ENCODE measurements around the gene NEUROG1.

Gene NEUROG1

GRCh38 chr5:135566422-135567400 is 30.9 kb upstream of the NEUROG1 start:
- Histone ChIP-seq H2AFZ (ENCODE audit: low read depth) (peak overlapping the region; percentile 82), H3K9ac (no peak overlapping the region), H4K20me1 (ENCODE audit: insufficient read depth) (no peaks in the 10 kb centered on the region), H3K4me2 (no peak overlapping the region; the same call in 1 of the 2 replicates), H3K79me2 (ENCODE audit: insufficient read depth, low read depth) (no peaks in the 10 kb centered on the region), H3K27ac (no peak overlapping the region), H3K27me3 (ENCODE audit: insufficient read depth, low read depth) (no peaks in the 10 kb centered on the region), H3K36me3 (ENCODE audit: insufficient read depth) (no peaks in the 10 kb centered on the region), H3K4me1 (ENCODE audit: low read depth, poor library complexity, severe bottlenecking) (peaks cover 3% of the 10 kb centered on the region), H3K4me3 (IDR thresholded peaks at IDR 0.05; ENCODE audit: insufficient read depth, low read depth, low read length) (no peak overlapping the region)
- peak; percentile 10; the same call in 1 of the 2 replicates for TF ChIP-seq CTCF (conservative IDR thresholded peaks at IDR 0.05; ENCODE audit: low read depth, low read length)

- peak overlapping the region; percentile 82 for H2AFZ ChIP-seq (ENCODE audit: low read depth)
- H3K4me2 ChIP-seq: no peak overlapping the region; the same call in 1 of the 2 replicates
- no peaks in the 10 kb centered on the region for H4K20me1 ChIP-seq (ENCODE audit: insufficient read depth)
- no peak overlapping the region for H3K9ac ChIP-seq
- no peak overlapping the region for H3K27ac ChIP-seq
- H3K4me3 ChIP-seq (IDR thresholded peaks at IDR 0.05; ENCODE audit: insufficient read depth, low read depth, low read length): no peak overlapping the region
- H3K27me3 ChIP-seq (ENCODE audit: insufficient read depth, low read depth): no peaks in the 10 kb centered on the region
- H3K36me3 ChIP-seq (ENCODE audit: insufficient read depth): no peaks in the 10 kb centered on the region
- H3K4me1 ChIP-seq (ENCODE audit: low read depth, poor library complexity, severe bottlenecking): peaks cover 6% of the 10 kb centered on the region
- H3K79me2 ChIP-seq (ENCODE audit: insufficient read depth, low read depth): no peaks in the 10 kb centered on the region
- TF ChIP-seq CTCF (conservative IDR thresholded peaks at IDR 0.05; ENCODE audit: low read depth, low read length): peak; percentile 91
These were observed 30.1 kb upstream of the NEUROG1 start for GRCh38 chr5:135565725-135566421.

GRCh38 chr5:135565266-135565665 is 29.5 kb upstream of the NEUROG1 start:
- no peak overlapping the region for H3K4me3 ChIP-seq (IDR thresholded peaks at IDR 0.05; ENCODE audit: insufficient read depth, low read depth, low read length)
- no peaks in the 10 kb centered on the region for H3K79me2 ChIP-seq (ENCODE audit: insufficient read depth, low read depth)
- H3K27ac ChIP-seq: no peak overlapping the region
- H3K27me3 ChIP-seq (ENCODE audit: insufficient read depth, low read depth): no peaks in the 10 kb centered on the region
- H4K20me1 ChIP-seq (ENCODE audit: insufficient read depth): no peaks in the 10 kb centered on the region
- H3K9ac ChIP-seq: no peak overlapping the region
- peaks cover 11% of the 10 kb centered on the region for H3K4me1 ChIP-seq (ENCODE audit: low read depth, poor library complexity, severe bottlenecking)
- H3K36me3 ChIP-seq (ENCODE audit: insufficient read depth): no peaks in the 10 kb centered on the region
- TF ChIP-seq CTCF (conservative IDR thresholded peaks at IDR 0.05; ENCODE audit: low read depth, low read length): no peak
- no peak overlapping the region for H2AFZ ChIP-seq (ENCODE audit: low read depth)
- H3K4me2 ChIP-seq: no peak overlapping the region

GRCh38 chr5:135564331-135564730 is 28.6 kb upstream of the NEUROG1 start:
- no peak overlapping the region for H3K4me3 ChIP-seq (IDR thresholded peaks at IDR 0.05; ENCODE audit: insufficient read depth, low read depth, low read length)

More at GRCh38 chr5:135564331-135564730, 28.6 kb upstream of the NEUROG1 start:
- Histone ChIP-seq H3K9ac (no peak overlapping the region), H3K27ac (no peak overlapping the region), H3K79me2 (ENCODE audit: insufficient read depth, low read depth) (no peaks in the 10 kb centered on the region), H3K4me2 (no peak overlapping the region), H3K36me3 (ENCODE audit: insufficient read depth) (no peaks in the 10 kb centered on the region), H2AFZ (ENCODE audit: low read depth) (no peak overlapping the region), H4K20me1 (ENCODE audit: insufficient read depth) (no peaks in the 10 kb centered on the region), H3K4me1 (ENCODE audit: low read depth, poor library complexity, severe bottlenecking) (peaks cover 11% of the 10 kb centered on the region), H3K27me3 (ENCODE audit: insufficient read depth, low read depth) (no peaks in the 10 kb centered on the region)
- TF ChIP-seq CTCF (conservative IDR thresholded peaks at IDR 0.05; ENCODE audit: low read depth, low read length): no peak
